ENCODE measurements around the gene HS1BP3. TPM values are rescaled to one million over a fixed set of nuclear protein-coding genes. Genes with fewer than 3 reads are reported as not detected.

Gene HS1BP3
- total and polyA plus RNA-seq, 2 donors, result 7.2 to 17.4 TPM

DNA sequence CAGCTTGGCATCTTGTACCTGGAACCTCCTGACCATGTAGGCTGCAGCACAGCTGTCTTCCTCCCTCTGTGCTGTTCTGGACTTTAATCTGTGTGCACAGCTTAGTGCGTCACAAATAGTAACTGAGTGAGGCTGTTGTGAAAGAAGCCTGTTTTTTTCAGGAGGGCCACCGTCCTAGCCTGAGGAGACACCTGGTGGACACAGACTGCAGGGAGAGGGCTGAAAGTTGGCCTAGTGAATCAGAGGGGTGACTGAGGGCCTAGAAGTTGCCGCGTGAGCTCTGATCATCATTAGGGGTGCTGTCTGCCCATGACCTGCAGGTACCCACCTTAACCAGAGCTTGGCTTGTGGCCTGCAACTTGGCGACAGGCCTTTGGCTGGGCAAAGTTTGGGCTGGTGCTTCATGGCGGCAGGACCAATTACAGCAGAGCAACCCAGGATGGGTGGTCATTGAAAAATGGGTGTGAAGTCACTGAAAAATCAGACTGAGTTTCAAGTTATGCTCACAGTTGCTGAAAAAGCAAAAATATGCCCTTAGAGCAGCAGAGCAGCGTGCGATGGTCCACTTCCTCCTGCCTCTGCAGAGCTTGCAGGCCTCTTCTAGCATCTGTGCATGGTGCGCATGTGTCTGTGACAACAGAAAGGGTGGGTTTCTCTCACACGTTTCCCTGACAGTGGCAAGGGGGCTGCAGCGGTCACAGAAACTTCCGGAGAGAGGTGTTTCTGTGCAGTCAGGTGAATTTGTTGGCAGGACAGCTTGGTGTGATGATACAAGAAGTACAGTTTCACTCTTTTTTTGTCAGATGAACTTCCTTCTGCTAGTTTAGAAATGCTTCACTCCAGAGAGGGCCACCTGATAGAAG, 25.7 kb upstream of the HS1BP3 start:
- H3K27ac ChIP-seq (ENCODE audit: low read depth in 1 of 2, low read length in 1 of 2), result no peak overlapping the region

DNA sequence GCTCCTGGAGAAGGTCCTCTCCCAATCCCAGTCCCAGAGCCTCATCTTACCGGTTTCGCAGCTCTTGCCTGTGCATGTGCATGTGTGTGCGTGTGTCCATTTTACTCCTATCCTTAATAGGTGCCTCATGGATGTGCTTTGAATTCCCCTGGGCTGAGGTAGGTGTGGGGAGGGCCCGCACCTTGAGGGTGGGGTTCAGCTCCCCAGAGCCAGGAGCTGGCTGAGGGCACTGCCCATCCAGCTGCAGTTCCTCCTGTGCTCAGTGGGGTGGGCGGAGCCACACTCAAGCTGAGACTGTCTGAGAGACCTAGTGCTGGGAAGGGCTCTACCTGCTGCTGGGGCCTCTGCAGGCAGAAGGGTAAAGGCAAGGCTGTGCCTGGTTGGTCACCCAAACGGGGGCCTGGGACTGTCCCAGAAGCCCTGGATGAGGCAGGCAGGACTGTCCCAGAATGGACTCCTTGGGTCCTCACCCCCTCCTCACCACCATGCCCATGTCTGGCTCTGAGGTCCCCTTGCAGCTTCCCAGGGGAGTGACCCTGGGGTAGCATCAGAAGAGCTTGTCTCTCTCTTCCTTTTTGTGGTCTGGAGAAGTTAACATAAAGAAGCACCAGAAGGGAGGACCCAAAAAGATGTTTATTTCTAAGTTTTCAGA, 24.9 kb upstream of the HS1BP3 start:
- H3K27ac ChIP-seq (ENCODE audit: low read depth in 1 of 2, low read length in 1 of 2), result no peak overlapping the region
- peak in 2 of 9 donors; percentile 23 to 28 for DNase-seq (ENCODE audit: low read depth in 6 of 9, low spot score in 9 of 9)
- H3K27me3 ChIP-seq (ENCODE audit: control insufficient read depth in 2 of 2, insufficient read depth in 1 of 2, low read length in 1 of 2), result peaks cover 14 to 51% of the 10 kb centered on the region in 2 donors
- WGBS, result 68% methylated on average over 6 of the region's 6 CpGs
- H3K9me3 ChIP-seq (ENCODE audit: control insufficient read depth in 2 of 2, insufficient read depth in 1 of 2, low read length in 1 of 2), result peaks cover 0 to 4% of the 10 kb centered on the region in 2 donors
- no peaks in the 10 kb centered on the region for H3K4me1 ChIP-seq (ENCODE audit: control insufficient read depth in 2 of 2, insufficient read depth in 2 of 2, low read length in 2 of 2)
- no peak overlapping the region for H3K4me3 ChIP-seq (ENCODE audit: low read length in 2 of 2)
- H3K36me3 ChIP-seq (ENCODE audit: control insufficient read depth in 2 of 2, insufficient read depth in 2 of 2, low read length in 1 of 2), result peaks cover 0 to 2% of the 10 kb centered on the region in 2 donors

More for the DNA sequence above, 25.7 kb upstream of the HS1BP3 start:
- Histone ChIP-seq H3K9me3 (ENCODE audit: control insufficient read depth in 2 of 2, insufficient read depth in 1 of 2, low read length in 1 of 2) (peaks cover 0 to 4% of the 10 kb centered on the region in 2 donors), H3K27me3 (ENCODE audit: control insufficient read depth in 2 of 2, insufficient read depth in 1 of 2, low read length in 1 of 2) (peaks cover 9 to 44% of the 10 kb centered on the region in 2 donors), H3K4me3 (ENCODE audit: low read length in 2 of 2) (no peak overlapping the region), H3K36me3 (ENCODE audit: control insufficient read depth in 2 of 2, insufficient read depth in 2 of 2, low read length in 1 of 2) (peaks cover 0 to 8% of the 10 kb centered on the region in 2 donors), H3K4me1 (ENCODE audit: control insufficient read depth in 2 of 2, insufficient read depth in 2 of 2, low read length in 2 of 2) (no peaks in the 10 kb centered on the region)
- DNase-seq (ENCODE audit: low read depth in 6 of 9, low spot score in 9 of 9), result no peak
- WGBS, result 92% methylated on average over 12 of the region's 12 CpGs

DNA sequence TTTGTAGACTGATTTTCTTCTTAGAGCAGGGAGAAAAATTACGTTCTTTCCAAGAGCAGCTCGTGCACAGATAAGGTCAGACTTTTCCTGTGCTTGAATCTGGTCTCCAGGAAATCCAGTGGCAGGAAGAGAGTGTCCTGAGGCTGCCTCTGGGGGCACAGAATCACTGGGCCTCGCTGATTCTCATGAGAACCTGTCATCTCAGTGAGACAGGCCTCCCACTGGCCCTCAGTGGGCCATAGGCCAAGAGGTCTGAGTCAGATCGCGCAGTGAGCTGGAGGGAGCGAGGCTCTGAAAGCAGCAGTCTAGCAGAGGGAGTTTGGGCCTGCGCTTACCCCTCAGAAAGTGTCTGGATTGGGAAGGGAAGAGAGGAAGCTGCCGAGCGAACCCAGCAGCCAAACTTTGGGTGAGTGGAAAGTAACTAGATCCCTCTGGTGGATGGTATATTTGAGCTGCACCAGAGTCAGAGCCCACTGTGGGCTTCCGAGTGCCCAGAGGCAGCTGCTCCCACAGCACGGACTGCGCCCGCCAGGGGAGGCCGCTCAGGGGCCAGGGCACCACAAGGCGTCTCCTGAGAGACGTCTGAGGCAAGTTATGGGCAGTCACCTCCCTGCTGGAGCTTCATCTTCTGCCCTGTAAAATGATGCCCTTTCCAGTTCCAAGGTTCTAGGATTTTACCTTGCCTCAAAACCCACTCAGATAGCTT, 24.2 kb upstream of the HS1BP3 start:
- H3K27me3 ChIP-seq (ENCODE audit: control insufficient read depth in 2 of 2, insufficient read depth in 1 of 2, low read length in 1 of 2), result peaks cover 21 to 58% of the 10 kb centered on the region in 2 donors
- 70% methylated on average over 16 of the region's 16 CpGs for WGBS
- no peak for DNase-seq (ENCODE audit: low read depth in 6 of 9, low spot score in 9 of 9)
- H3K4me1 ChIP-seq (ENCODE audit: control insufficient read depth in 2 of 2, insufficient read depth in 2 of 2, low read length in 2 of 2), result no peaks in the 10 kb centered on the region
- no peak overlapping the region for H3K4me3 ChIP-seq (ENCODE audit: low read length in 2 of 2)
- peaks cover 0 to 7% of the 10 kb centered on the region in 2 donors for H3K9me3 ChIP-seq (ENCODE audit: control insufficient read depth in 2 of 2, insufficient read depth in 1 of 2, low read length in 1 of 2)
- no peak overlapping the region for H3K27ac ChIP-seq (ENCODE audit: low read depth in 1 of 2, low read length in 1 of 2)
- H3K36me3 ChIP-seq (ENCODE audit: control insufficient read depth in 2 of 2, insufficient read depth in 2 of 2, low read length in 1 of 2), result no peaks in the 10 kb centered on the region

DNA sequence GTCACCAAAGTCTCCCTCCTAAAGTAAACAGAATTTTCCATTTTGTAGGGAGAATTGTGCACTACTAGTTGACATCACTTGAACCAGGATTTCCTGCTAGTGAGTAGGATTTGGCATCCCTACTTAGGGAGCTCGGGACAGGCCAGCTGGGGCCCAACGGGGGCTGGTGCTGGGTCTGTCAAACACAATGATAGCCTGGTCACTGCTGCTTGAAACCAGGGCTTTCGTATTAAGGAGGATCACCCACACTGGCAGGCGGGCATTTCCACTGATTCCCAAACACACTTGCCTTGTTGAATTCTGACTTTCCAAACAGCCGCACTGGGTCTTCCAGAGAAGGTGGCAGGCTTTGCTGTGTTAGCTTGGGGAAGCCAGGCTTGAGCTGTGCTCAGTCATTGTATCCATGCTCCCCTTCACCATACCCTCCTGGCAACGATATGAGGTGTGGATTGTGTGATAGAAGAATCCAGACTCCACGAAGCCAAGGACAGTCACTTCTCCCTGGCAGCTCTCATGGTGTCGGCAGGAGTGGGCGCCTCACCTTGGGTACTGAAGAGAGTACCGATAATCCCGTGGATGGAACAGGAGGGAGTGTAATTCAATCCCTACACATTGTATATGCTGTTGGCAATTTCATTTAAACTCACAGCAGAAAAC, 23.5 kb upstream of the HS1BP3 start:
- DNase-seq (ENCODE audit: low read depth in 6 of 9, low spot score in 9 of 9), result no peak
- Histone ChIP-seq H3K27ac (ENCODE audit: low read depth in 1 of 2, low read length in 1 of 2) (no peak overlapping the region), H3K4me1 (ENCODE audit: control insufficient read depth in 2 of 2, insufficient read depth in 2 of 2, low read length in 2 of 2) (no peaks in the 10 kb centered on the region), H3K27me3 (ENCODE audit: control insufficient read depth in 2 of 2, insufficient read depth in 1 of 2, low read length in 1 of 2) (peaks cover 28 to 65% of the 10 kb centered on the region in 2 donors), H3K36me3 (ENCODE audit: control insufficient read depth in 2 of 2, insufficient read depth in 2 of 2, low read length in 1 of 2) (no peaks in the 10 kb centered on the region), H3K4me3 (ENCODE audit: low read length in 2 of 2) (no peak overlapping the region), H3K9me3 (ENCODE audit: control insufficient read depth in 2 of 2, insufficient read depth in 1 of 2, low read length in 1 of 2) (peaks cover 0 to 9% of the 10 kb centered on the region in 2 donors)
- WGBS, result 90% methylated on average over 11 of the region's 11 CpGs

DNA sequence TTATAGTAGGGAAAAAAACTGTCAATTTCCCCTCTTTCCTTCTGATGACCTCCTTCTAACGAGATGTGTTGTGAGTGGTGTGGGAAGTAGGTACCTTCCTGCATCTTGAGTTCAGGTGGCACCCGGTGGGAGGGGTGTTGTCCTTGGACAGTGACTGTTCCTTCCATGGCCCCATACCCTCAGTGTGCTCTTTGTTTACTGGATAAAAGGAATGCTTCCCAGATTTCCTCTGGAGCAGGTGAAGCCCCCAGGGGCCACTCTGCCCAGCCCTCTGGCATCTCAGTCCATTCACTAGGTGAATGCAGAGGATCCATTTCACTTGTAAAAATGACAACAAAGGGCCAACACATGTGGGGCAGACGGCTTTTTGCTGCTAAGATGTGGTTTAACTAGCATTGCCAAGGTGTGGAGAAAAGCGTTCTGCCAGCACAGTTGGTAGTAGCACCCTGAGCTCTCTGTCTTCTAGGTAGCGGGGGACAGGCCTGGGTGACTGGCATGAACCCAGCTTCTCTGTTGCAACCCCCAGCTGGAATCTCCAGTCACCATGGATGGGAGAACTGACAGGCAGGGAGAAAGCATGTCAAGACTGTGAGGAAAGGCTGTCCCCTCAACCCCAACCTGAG, 22.9 kb upstream of the HS1BP3 start:
- WGBS, result 75% methylated on average over 5 of the region's 5 CpGs
- H3K4me3 ChIP-seq (ENCODE audit: low read length in 2 of 2), result no peak overlapping the region

DNA sequence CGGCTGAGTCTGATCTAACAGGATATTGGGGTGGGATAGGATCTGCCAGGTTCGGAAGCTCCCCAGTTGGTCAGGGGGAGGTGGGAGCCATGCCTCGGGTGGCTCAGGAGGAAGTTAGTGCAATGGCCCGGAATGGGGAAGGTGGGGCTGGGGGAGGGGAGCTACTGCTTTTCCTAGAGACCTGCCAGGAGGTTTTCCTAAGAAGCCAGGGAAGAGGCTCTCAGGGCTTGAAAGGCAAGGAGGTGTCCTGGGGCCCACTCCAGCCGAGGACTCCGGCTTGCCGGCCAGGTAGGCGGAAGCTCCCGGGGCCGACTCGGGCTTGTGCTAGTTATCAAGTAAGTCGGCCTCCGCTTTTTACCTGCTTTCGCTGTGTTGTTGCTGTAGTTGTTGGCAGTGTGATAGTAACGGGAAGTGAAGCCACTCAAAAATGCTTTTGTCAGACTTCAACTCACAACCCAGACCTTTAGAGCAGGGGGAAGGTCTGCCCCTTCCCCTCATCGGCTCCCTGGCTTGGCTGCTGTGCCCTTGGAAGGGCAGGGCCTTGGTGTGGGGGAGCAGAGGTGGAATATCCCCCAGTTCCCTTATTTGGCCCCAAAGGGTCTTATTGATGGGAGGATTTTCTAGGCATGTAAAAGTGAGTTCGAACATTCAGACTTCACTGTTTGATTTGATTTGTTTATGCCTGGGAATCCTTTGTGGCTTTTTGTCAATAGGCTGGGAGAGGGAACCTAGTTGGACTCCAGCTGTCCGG, 21.5 kb upstream of the HS1BP3 start:
- WGBS, result 56% methylated on average over 18 of the region's 18 CpGs
- H3K36me3 ChIP-seq (ENCODE audit: control insufficient read depth in 2 of 2, insufficient read depth in 2 of 2, low read length in 1 of 2), result no peaks in the 10 kb centered on the region
- H3K27ac ChIP-seq (ENCODE audit: low read depth in 1 of 2, low read length in 1 of 2), result no peak overlapping the region
- no peak for DNase-seq (ENCODE audit: low read depth in 6 of 9, low spot score in 9 of 9)
- peaks cover 0 to 9% of the 10 kb centered on the region in 2 donors for H3K9me3 ChIP-seq (ENCODE audit: control insufficient read depth in 2 of 2, insufficient read depth in 1 of 2, low read length in 1 of 2)
- H3K27me3 ChIP-seq (ENCODE audit: control insufficient read depth in 2 of 2, insufficient read depth in 1 of 2, low read length in 1 of 2), result peaks cover 48 to 86% of the 10 kb centered on the region in 2 donors
- H3K4me1 ChIP-seq (ENCODE audit: control insufficient read depth in 2 of 2, insufficient read depth in 2 of 2, low read length in 2 of 2), result no peaks in the 10 kb centered on the region
- H3K4me3 ChIP-seq (ENCODE audit: low read length in 2 of 2), result no peak overlapping the region

More for the DNA sequence above, 22.9 kb upstream of the HS1BP3 start:
- no peaks in the 10 kb centered on the region for H3K4me1 ChIP-seq (ENCODE audit: control insufficient read depth in 2 of 2, insufficient read depth in 2 of 2, low read length in 2 of 2)
- peaks cover 0 to 9% of the 10 kb centered on the region in 2 donors for H3K9me3 ChIP-seq (ENCODE audit: control insufficient read depth in 2 of 2, insufficient read depth in 1 of 2, low read length in 1 of 2)
- no peak for DNase-seq (ENCODE audit: low read depth in 6 of 9, low spot score in 9 of 9)
- no peak overlapping the region for H3K27ac ChIP-seq (ENCODE audit: low read depth in 1 of 2, low read length in 1 of 2)
- H3K27me3 ChIP-seq (ENCODE audit: control insufficient read depth in 2 of 2, insufficient read depth in 1 of 2, low read length in 1 of 2), result peaks cover 34 to 72% of the 10 kb centered on the region in 2 donors
- H3K36me3 ChIP-seq (ENCODE audit: control insufficient read depth in 2 of 2, insufficient read depth in 2 of 2, low read length in 1 of 2), result no peaks in the 10 kb centered on the region

DNA sequence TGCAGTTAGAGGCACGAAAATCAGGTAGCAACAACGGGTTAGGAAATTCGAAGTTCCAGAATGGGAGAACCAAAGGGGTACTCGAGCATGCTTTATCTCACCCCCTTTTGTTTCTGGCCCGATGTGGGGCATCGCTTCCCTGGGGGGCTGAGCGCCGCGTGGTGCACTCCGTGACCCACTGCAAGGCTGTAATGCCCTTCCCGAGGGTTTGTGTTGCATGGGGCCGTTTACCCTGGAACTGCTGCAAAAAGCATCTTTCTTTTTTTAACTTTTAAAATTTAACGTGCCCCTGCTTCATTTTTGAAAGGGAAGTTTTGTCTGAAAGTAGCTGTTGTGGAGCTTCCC, 20.8 kb upstream of the HS1BP3 start:
- Histone ChIP-seq H3K9me3 (ENCODE audit: control insufficient read depth in 2 of 2, insufficient read depth in 1 of 2, low read length in 1 of 2) (peaks cover 0 to 9% of the 10 kb centered on the region in 2 donors), H3K36me3 (ENCODE audit: control insufficient read depth in 2 of 2, insufficient read depth in 2 of 2, low read length in 1 of 2) (no peaks in the 10 kb centered on the region), H3K4me3 (ENCODE audit: low read length in 2 of 2) (no peak overlapping the region), H3K27me3 (ENCODE audit: control insufficient read depth in 2 of 2, insufficient read depth in 1 of 2, low read length in 1 of 2) (peaks cover 53 to 90% of the 10 kb centered on the region in 2 donors), H3K4me1 (ENCODE audit: control insufficient read depth in 2 of 2, insufficient read depth in 2 of 2, low read length in 2 of 2) (peaks cover 0 to 2% of the 10 kb centered on the region in 2 donors), H3K27ac (ENCODE audit: low read depth in 1 of 2, low read length in 1 of 2) (no peak overlapping the region)
- 44% methylated on average over 13 of the region's 13 CpGs for WGBS
- no peak for DNase-seq (ENCODE audit: low read depth in 6 of 9, low spot score in 9 of 9)
